ENCODE measurements around the gene POM121C.
"Not testable (repeated sequence)": the region's sequence is repeated elsewhere in the genome, so short reads cannot be mapped to it uniquely, and the experiment has no call there.

POM121C gene

DNA sequence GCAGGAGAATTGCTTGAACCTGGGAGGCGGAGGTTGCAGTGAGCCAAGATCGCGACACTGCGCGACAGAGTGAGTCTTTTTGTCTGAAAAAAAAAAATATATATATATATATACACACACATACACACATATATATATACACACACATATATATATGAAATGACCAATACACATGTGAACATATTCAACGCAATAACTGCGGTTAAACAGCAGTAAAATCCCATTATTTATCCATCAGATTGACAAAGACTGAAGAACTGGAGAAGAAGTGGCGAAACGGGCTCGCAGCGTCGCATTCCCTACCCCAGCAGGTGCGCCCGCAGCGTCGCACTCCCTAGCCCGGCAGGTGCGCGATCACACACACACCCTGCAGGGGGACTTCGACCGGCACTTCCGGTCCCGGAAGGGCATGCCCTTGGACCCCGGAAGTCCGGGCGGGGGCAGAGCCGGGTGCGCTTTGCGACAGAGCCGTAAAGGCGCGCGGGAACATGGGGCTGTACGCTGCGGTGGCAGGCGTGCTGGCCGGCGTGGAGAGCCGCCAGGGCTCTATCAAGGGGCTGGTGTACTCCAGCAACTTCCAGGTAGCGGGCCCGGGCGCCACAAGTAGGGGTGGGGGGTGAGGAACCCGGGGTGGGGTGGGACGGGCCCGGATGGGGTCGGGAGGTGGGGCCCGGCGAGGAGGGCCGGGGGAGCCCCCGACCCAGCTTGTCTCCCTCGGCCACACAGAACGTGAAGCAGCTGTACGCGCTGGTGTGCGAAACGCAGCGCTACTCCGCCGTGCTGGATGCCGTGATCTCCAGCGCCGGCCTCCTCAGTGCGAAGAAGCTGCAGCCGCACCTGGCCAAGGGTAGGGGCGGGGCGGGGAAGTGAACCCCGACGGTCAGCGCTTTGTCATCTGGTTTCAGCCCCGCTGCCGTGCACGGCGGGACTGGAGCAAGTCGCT lies 75.9 kb downstream of the POM121C start:
- not testable (repeated sequence) for H3K27ac ChIP-seq

DNA sequence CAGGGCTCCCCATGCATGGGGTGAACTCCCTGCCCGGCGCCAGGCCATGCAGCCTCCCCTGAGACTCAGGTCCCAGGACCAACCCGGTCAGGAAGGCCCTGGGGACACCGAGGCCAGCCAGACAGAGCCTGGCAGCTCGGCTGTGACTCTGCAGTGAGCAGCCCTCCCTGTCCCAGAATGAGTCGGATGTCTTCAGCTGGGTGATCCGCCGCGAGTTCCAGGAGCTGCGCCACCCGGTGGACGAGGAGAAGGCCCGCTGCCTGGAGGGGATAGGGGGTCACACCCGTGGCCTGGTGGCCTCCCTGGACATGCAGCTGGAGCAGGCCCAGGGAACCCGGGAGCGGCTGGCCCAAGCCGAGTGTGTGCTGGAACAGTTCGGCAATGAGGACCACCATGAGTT lies 81.4 kb downstream of the POM121C start:
- not testable (repeated sequence) for H3K27ac ChIP-seq

GRCh38 chr7:75403455-75404443 lies 82.3 kb downstream of the POM121C start:
- not testable (repeated sequence) for H3K27ac ChIP-seq

GRCh38 chr7:75400575-75400974 lies 85.5 kb downstream of the POM121C start:
- H3K27ac ChIP-seq = not testable (repeated sequence)

- not testable (repeated sequence) for H3K27ac ChIP-seq
These were observed 87.1 kb downstream of the POM121C start for GRCh38 chr7:75398771-75399700.

DNA sequence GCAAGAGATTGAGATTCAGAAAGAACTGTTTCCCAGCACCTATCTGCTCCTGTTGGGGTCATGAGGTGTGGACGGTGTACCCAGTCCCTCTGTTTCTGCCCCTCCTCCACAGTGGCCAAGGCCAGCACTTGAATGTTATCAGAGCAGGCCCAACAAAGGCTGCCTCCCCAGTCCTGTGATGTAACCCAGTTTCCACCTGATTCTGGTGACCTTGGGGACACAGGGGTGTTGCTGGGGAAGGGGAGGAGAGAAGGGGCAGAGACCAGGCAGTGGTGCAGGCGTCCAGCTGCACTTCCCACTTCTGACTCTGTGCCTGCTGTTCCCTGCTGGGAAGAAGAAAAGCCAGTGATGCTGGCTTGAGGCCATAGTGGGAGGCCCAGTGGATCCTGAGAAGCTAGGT lies 88.2 kb downstream of the POM121C start:
- not testable (repeated sequence) for H3K27ac ChIP-seq

GRCh38 chr7:75395329-75395728 lies 90.8 kb downstream of the POM121C start, which contains the start of gene TRIM73:
Gene TRIM73, plus strand, starts transcription at chr7:75395629. Its CDS starts 3,305 bp downstream, at chr7:75398934.
- not testable (repeated sequence) for H3K27ac ChIP-seq

DNA sequence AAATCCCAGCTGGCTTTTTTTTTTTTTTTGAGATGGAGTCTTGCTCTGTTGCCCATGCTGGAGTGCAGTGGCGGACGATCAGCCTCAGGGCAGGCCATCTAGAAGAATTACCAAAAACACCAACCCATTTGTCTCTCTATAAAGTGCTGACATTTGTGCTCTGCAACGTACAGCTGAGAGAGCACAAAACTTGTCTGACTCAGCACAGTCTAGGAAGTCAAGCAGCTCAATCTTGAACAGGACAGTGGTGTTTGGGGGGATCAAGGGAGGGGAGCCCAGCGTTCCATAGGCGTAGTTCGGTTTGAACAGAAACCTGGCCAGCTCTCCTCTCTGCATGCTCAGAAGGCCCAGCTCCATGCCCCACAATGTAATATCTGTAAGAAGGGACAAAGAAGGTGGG lies 92.9 kb downstream of the POM121C start:
- H3K27ac ChIP-seq = not testable (repeated sequence)

GRCh38 chr7:75374519-75375317 lies 111.4 kb downstream of the POM121C start:
- H3K27ac ChIP-seq = not testable (repeated sequence)

- not testable (repeated sequence) for H3K27ac ChIP-seq
These were observed 112.0 kb downstream of the POM121C start for GRCh38 chr7:75374144-75374518.

GRCh38 chr7:75367313-75367712 lies 118.8 kb downstream of the POM121C start:
- H3K27ac ChIP-seq = not testable (repeated sequence)
